IPS-11a (cell line): ENCODE measurements around the gene CEBPE.

Experiments
- H3K4me3 ChIP-seq: one replicate; pipeline ENCODE4 v1.5.1; 2013; ENCODE audit warnings: low read depth, low read length, control low read depth

CEBPE gene

DNA sequence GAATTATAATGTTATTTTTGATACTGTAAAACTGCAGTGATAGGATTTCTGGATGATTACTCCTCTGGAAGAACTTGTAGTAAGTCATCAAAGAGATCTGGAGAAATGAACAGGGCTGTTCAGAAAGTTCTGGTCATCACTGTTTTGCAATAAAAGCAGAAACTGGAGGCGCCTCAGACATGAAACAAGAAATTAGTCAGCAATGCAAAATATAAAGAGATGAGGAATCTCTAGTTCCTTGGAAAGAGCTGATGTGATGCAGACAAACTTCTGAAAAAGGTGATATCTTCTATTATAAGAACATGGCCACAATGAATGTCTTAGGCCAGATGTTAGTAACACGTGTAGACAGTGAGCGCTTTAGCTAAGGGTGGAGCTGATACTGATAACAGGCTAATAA lies 33.6 kb downstream of the CEBPE start:
- no peak overlapping the region for H3K4me3 ChIP-seq

DNA sequence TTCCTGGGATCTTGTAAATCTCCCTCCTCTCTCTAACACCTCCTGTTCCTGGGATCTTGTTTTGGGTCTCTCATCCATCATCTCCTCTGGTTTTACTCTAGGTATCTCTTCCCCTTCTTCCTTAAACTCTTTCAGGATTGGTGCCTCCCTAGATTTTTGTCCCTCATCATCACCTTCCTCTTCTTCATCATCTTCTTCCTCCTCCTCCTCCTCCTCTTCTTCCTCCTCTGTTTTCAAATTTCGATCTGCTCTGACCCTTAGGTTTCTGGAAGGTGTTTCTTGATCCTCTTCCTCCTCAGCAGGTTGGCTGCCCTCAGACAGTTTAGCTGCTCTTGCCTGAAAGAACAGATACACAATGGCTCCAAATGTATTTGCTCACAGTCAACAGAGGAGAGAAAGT lies 38.6 kb downstream of the CEBPE start:
- H3K4me3 ChIP-seq, result no peak overlapping the region

DNA sequence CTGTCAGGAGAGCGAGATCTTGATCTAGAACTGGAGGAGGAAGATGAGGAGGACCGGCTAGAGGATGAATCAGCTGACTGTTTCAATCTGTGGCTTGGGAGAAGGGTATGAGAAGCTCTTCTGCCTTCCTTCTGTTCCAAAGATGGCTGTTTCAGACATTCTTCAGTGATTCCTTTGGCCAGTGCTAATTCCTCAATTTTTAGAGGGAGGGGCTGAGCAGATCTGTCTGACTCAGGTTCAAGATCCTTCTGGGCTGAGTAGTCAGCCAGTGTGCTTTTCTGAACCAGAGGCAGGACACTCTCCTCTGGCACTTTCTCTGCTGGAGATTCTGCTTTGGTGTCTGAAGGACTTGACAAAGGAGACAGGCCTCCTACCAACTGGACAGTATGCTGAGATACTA lies 39.3 kb downstream of the CEBPE start:
- H3K4me3 ChIP-seq, result no peak overlapping the region

DNA sequence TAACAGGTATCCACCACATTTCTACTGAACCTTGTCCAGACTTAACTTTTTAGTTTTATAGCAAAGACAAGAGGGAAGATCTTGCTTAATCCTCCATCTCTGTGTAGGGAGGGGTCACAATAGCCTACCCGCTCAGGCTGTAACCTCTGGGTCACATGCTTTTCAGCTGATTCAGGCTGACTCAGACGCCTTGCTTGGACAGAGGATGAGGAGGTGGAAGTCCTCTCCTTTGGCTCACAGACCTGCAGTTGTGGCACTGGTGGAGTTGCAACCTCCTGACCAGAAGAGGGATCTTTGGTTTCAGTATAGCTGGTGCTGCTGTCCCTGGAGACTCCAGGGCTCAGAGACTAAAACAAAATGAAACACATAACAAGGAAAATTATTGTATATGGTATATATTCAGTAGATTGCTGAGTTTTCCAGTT lies 40.4 kb downstream of the CEBPE start:
- H3K4me3 ChIP-seq, result no peak overlapping the region

DNA sequence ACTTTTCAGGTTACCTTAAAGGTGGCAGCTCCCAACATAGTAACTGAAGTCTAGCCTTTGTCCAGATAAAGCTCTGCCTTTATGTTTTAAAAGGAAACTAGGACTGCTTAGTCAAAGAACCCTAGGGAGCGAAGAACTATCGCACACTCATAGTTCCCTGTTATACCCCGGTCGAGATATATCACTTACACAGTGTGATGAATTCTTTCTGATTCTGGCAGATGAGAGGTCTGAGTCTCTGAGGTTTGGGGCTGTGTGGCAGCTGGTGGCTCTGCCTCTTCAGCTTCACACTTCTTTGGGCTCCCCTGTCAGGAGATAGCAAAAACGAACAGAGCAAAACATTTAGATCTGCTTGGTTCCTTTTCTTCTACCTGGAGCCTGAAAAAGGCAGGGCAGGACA lies 41.1 kb downstream of the CEBPE start:
- no peak overlapping the region for H3K4me3 ChIP-seq

DNA sequence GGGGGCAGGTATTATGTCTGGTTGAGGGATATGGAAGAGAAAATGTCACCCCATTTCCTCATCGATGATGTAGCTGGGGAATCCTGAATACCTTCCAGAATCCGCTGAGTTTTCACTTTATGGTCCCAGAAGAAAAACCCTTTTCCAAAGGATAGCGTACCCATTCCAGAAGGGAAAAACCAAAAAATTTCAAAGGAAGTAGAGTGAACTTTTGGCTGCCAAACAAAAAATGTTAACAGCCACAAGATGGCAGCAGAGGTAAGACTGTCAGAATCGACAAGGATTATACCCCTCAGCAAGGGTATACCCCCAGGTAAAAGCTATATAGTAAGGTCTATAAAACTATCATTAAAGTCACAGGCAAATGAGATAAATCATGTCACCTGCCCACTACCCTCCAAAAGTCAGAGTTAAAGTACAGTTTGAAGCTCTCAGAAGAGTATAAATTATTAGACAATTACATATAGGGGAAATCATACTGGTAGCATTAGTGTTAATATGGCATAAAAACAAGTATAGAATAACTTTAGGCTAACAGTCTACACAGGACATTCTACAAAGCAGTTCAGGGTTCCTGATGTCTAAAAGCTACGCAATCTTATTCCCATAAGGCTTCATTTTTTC lies 42.2 kb downstream of the CEBPE start:
- H3K4me3 ChIP-seq, result no peak overlapping the region

DNA sequence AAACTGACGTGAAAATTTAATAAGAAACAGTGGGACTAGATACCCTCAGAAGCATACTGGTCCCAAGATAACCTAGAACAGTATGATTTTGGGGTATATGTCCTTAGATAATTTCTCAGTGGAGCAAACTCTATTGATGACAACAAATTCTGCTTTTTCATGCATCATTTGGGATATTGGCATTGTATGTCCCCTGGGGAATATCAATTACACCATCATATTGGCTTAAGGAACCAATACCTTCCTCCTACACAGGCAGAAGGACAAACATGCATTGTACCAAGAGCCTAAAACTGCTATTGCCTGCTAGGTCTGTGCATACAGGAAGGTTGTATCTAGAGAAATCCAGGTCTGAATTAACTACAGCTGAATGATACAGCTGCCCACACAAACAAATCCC lies 44.1 kb downstream of the CEBPE start:
- no peak overlapping the region for H3K4me3 ChIP-seq

DNA sequence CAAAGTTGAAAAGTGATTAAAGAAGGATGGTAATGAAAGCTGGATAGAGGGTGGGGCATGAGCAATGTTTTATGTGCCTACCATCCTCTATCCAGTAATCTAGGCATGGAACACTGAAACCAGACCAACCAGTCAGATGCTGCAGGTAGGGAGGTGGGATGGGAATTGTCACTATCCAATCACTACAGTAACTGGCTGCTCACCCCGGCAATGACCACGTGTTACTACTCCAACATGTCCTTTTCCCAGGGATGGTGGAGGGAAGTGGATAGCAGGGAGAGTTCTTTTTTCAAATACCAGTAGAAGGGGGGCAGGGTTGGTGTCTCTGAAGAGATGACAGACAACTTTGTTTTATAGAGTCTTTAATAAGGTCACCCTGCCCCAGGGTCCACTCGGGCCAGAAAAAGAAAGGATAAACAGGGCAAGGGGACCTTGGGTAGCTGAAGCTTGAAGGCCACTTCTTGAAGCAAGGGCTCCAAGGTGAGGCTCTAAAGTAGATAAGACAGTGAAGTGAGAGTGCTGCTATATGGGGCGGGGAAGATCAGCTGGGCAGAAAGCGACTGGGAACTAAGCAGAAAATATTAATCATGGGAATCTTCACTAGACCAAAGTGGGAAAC lies 47.0 kb downstream of the CEBPE start:
- no peak overlapping the region for H3K4me3 ChIP-seq

DNA sequence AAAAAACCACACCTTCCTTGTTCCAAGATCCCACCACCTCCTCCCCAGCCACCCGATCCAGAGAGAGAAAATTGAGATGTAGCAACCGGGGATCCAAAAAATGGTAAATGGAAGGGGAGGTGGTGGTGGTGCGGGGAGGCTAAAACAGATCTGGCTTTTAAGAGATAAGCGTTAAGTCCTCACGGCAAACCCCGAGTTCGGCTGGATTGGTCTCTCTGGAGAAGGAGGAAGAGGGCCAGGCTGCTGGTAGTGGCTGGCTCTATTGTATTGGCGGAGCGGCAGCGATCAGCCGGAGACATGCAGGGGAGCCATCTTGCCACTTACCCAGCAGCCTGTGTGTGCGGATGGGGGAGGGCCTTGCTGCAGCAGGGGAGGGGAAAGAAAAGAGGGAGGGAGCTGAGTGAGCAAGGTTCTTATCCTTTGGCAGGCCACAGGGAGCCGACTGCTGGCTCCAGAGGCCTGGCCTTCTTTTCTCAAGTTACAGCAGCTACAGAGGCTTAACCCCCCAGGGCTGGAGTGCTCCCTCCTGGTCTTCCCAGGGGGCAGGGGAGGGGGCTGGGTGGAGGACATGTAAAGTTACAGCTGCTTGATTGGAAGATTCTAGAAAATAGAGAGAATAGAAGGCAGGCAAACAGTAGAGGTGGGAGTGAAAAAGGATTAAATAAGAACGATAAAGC lies 47.7 kb downstream of the CEBPE start:
- peak overlapping the region; percentile 96 for H3K4me3 ChIP-seq

DNA sequence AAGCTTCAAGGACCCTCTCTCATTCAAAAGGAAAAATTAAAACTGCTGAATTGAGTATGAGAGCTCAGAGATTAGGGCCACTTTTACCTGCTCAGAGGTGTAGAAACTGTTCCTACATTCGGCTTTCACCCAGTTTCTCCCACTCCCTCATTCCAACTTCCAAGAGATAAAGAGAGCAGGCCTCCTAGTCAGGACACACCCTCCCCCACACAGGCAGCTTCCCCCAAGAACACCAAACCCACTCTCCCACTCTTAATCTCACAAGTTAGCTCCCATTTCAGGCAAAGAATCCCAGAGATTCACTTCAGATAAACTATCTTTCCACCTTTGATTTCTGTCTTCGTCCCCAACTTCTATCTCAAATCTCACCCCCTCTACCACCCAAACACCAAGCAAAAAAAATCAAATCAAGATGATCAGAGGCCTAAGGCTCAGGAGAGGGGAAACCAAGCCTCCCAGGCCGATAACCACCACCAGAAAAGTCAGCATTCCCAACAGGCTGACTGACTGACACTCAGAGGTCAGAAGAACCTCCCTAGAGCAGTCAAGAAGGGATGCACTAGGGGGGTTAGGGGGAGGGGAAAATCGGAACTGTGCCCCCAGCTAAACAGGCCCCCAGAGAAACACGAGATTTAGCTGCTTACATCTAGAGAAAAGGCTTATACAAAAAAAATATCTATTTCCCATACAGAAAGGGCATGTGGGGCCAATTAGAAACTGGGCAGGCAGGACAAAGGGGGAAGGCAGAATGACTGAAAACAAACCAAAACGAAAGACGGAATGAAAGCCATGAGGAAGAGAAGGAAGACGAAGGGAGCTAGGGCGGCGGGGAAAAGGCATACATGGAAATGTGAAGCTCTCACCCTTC lies 48.6 kb downstream of the CEBPE start:
- peak overlapping the region; percentile 96 for H3K4me3 ChIP-seq

DNA sequence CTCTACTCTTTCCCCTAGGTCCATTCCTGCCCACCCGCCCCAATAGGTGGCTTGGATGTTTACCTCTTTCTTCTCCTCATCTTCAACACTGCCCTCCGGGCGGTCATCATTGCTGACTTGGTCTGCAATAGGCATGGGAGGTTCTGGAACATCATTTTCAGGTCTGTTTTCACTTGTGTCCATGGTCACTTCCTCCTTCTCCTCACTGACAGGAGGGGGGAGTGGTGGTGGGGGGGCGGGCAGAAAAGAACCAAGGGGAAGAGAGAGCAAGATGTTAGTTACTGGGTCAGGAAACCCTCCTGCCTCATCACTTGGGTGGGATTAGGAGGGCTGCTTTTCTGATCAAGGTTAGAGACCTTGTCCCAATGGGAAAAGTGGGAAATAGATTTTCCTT lies 49.6 kb downstream of the CEBPE start:
- no peak overlapping the region for H3K4me3 ChIP-seq

DNA sequence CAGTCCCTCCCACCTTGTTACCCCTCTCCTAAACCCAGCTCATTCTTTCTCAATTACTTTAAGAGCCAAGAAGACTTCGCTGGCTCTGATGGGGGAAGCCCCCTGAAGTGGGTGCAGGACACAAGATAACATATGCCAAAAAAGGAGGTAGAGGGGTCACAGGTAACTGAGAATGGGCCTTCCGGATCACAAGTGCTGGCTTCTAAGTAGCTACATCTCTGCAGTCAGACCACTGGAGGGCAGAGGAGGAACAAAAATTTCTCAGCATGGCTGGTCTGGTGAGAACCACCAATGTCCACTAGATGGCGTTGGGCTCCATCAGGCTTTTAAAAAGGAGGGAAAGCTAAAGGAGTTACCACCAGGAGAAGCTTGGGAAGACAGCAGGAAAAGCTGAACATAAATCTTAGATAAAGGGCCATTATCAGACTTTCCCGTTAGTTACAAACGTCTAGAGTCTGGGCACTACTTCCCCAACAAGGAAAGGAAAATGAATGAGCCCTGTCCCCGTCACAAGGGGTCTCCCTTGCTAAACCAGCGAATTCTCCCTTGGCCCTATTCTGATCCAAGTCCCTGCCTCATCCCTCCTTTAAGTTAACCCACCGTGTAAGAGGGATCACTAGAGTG lies 50.2 kb downstream of the CEBPE start:
- no peak overlapping the region for H3K4me3 ChIP-seq

DNA sequence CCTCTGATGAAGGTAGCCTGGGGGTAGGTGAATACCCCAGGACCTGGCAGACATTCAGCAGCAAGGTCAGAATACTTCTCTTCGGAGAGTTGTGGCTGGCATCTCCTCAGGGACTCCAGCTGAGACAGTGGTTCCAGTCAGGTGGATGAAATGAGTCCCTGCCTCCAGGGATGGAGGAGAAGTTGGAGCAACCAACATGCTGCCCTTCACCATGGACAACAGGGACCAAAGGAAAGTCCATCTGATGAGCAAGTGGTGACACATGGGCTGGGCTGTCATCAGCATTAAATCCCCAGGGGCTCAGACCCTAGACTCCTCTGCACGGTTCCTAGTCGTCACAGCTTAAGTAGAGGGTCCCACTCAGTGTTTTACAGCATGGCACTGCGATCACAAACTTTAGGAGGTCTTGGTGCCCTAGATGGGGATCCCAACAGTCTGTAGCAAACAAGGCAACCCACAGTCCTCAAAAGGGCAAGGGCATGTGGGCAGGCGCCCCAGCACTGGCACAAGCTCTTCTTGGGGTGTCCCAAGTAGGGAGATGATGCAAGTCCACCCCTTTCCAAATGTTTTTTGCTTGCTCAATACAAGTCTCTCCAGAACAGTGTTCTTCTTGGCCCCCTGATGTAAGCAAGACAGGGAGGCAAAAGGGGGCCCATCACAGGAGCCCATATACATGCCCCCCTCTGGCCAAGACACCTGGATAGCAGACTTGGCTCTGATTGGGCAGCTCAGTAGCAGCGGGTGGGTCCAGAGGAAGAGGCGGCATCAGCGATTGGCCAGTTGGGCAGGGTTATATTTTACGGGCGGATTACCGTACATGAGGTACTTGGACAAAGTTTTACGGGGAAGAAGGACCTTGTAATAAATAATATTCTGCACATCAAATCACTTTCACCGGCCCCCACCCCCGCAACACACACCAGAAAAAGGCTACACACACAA lies 50.9 kb downstream of the CEBPE start:
- no peak overlapping the region for H3K4me3 ChIP-seq
